ENCODE data around the gene EPB41L2. TPM values are rescaled to one million over a fixed set of nuclear protein-coding genes. Genes with fewer than 3 reads are reported as not detected.

Gene EPB41L2
- total RNA-seq, 1 experiment from 2014 or later: 106 TPM

DNA sequence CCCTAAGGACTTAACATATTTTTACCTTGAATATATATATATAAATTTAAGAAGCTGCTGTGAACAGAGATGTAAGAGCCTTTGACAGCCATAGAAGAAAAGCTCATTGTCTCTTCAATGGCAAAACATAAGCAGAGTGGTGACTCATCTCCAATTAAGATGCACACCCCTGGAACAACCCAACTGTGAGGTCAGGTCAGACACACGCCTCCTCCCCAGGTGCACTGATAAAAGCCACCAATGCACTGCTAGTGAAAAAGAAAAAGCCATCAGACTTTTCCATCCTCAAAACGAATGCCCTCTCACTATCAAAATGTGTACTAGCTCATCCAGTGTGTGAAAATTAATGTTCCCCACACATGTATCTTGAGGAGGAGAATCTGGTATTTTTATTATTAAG is 135.7 kb downstream of the EPB41L2 start (continued):
- TF ChIP-seq, protein P1, sequence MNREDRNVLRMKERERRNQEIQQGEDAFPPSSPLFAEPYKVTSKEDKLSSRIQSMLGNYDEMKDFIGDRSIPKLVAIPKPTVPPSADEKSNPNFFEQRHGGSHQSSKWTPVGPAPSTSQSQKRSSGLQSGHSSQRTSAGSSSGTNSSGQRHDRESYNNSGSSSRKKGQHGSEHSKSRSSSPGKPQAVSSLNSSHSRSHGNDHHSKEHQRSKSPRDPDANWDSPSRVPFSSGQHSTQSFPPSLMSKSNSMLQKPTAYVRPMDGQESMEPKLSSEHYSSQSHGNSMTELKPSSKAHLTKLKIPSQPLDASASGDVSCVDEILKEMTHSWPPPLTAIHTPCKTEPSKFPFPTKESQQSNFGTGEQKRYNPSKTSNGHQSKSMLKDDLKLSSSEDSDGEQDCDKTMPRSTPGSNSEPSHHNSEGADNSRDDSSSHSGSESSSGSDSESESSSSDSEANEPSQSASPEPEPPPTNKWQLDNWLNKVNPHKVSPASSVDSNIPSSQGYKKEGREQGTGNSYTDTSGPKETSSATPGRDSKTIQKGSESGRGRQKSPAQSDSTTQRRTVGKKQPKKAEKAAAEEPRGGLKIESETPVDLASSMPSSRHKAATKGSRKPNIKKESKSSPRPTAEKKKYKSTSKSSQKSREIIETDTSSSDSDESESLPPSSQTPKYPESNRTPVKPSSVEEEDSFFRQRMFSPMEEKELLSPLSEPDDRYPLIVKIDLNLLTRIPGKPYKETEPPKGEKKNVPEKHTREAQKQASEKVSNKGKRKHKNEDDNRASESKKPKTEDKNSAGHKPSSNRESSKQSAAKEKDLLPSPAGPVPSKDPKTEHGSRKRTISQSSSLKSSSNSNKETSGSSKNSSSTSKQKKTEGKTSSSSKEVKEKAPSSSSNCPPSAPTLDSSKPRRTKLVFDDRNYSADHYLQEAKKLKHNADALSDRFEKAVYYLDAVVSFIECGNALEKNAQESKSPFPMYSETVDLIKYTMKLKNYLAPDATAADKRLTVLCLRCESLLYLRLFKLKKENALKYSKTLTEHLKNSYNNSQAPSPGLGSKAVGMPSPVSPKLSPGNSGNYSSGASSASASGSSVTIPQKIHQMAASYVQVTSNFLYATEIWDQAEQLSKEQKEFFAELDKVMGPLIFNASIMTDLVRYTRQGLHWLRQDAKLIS (CRISPR knock-in tag; IDR thresholded peaks at IDR 0.05; ENCODE audit: borderline replicate concordance): no peak
- TF ChIP-seq ZNF219 (CRISPR knock-in tag; IDR thresholded peaks at IDR 0.05; ENCODE audit: borderline replicate concordance) (no peak), TEAD1 (CRISPR knock-in tag; IDR thresholded peaks at IDR 0.05) (no peak)

- no peaks in the 10 kb centered on the region for H3K9me3 Mint-ChIP-seq
Observed at GRCh38 chr6:130923350-130923749, 139.7 kb downstream of the EPB41L2 start.

More at GRCh38 chr6:130923350-130923749, 139.7 kb downstream of the EPB41L2 start:
- peaks cover 10% of the 10 kb centered on the region for H3K4me1 Mint-ChIP-seq
- H3K27me3 Mint-ChIP-seq (ENCODE audit: low read depth): no peaks in the 10 kb centered on the region
- H3K36me3 Mint-ChIP-seq: peaks cover 2% of the 10 kb centered on the region; the same call in 1 of the 2 replicates
- H3K4me3 Mint-ChIP-seq: no peak overlapping the region
- ATAC-seq (no peak), DNase-seq (ENCODE audit: low spot score) (no peak)
- ChIA-PET CTCF (no interaction called here), POLR2A (no interaction called here)
- peak overlapping the region; percentile 16; the same call in 1 of the 2 replicates for H3K27ac Mint-ChIP-seq
- TF ChIP-seq ZNF512 (CRISPR knock-in tag; IDR thresholded peaks at IDR 0.05; ENCODE audit: borderline replicate concordance) (no peak), MAX (CRISPR knock-in tag; IDR thresholded peaks at IDR 0.05) (no peak), ZSCAN18 (CRISPR knock-in tag; IDR thresholded peaks at IDR 0.05) (no peak), HMGA2 (CRISPR knock-in tag; IDR thresholded peaks at IDR 0.05) (no peak), ZBTB43 (CRISPR knock-in tag; IDR thresholded peaks at IDR 0.05) (no peak), PRDM15 (CRISPR knock-in tag; IDR thresholded peaks at IDR 0.05) (no peak), ELF4 (CRISPR knock-in tag; IDR thresholded peaks at IDR 0.05; ENCODE audit: low read depth) (no peak), MYBL2 (CRISPR knock-in tag; IDR thresholded peaks at IDR 0.05) (no peak), IRF1 (CRISPR knock-in tag; IDR thresholded peaks at IDR 0.05) (no peak), ZNF671 (CRISPR knock-in tag; IDR thresholded peaks at IDR 0.05) (no peak), ZNF317 (CRISPR knock-in tag; IDR thresholded peaks at IDR 0.05; ENCODE audit: borderline replicate concordance, low read depth) (no peak), NFATC4 (CRISPR knock-in tag; IDR thresholded peaks at IDR 0.05) (no peak), ZNF396 (CRISPR knock-in tag; IDR thresholded peaks at IDR 0.05; ENCODE audit: borderline replicate concordance) (no peak)
- TF ChIP-seq, protein P2, sequence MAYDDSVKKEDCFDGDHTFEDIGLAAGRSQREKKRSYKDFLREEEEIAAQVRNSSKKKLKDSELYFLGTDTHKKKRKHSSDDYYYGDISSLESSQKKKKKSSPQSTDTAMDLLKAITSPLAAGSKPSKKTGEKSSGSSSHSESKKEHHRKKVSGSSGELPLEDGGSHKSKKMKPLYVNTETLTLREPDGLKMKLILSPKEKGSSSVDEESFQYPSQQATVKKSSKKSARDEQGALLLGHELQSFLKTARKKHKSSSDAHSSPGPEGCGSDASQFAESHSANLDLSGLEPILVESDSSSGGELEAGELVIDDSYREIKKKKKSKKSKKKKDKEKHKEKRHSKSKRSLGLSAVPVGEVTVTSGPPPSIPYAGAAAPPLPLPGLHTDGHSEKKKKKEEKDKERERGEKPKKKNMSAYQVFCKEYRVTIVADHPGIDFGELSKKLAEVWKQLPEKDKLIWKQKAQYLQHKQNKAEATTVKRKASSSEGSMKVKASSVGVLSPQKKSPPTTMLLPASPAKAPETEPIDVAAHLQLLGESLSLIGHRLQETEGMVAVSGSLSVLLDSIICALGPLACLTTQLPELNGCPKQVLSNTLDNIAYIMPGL (CRISPR knock-in tag; IDR thresholded peaks at IDR 0.05): no peak
